Glutamatergic neuron (in vitro differentiated cells): Measurements from ENCODE around the gene CD1E. TPM values are rescaled to one million over a fixed set of nuclear protein-coding genes. Genes with fewer than 3 reads are reported as not detected.
"Not testable (repeated sequence)": the region's sequence is repeated elsewhere in the genome, so short reads cannot be mapped to it uniquely, and the experiment has no call there.

Experiments
- DNase-seq: peaks from one replicate; pipeline ENCODE4 v3.0.0; 2022
- H3K27ac Mint-ChIP-seq: one replicate; pipeline ENCODE4 v1.8.0; 2020; ENCODE audit warnings: mild to moderate bottlenecking, mixed read lengths, inconsistent platforms; ENCODE audit not compliant: unreplicated experiment
- H3K27me3 Mint-ChIP-seq: one replicate; pipeline ENCODE4 v1.8.0; 2020; ENCODE audit warnings: mild to moderate bottlenecking, moderate library complexity, mixed read lengths, inconsistent platforms; ENCODE audit not compliant: unreplicated experiment
- H3K36me3 Mint-ChIP-seq: one replicate; pipeline ENCODE4 v1.8.0; 2020; ENCODE audit warnings: mild to moderate bottlenecking, mixed read lengths, inconsistent platforms; ENCODE audit not compliant: unreplicated experiment
- H3K4me1 Mint-ChIP-seq: one replicate; pipeline ENCODE4 v1.8.0; 2020; ENCODE audit warnings: mild to moderate bottlenecking, low read depth, mixed read lengths, inconsistent platforms; ENCODE audit not compliant: unreplicated experiment
- H3K4me3 Mint-ChIP-seq: one replicate; pipeline ENCODE4 v1.8.0; 2020; ENCODE audit warnings: mild to moderate bottlenecking, mixed read lengths, inconsistent platforms; ENCODE audit not compliant: unreplicated experiment
- H3K9me3 Mint-ChIP-seq: one replicate; pipeline ENCODE4 v1.8.0; 2020; ENCODE audit warnings: mild to moderate bottlenecking, moderate library complexity, mixed read lengths, inconsistent platforms; ENCODE audit not compliant: unreplicated experiment
- CTCF ChIP-seq: fragments of 200-600 bp; sonication (generic); IDR thresholded peaks from one replicate; pipeline ENCODE4 v1.5.0; 2021; ENCODE audit not compliant: partially characterized antibody, unreplicated experiment
- total RNA-seq: library from RNA; stranded (reverse); fragmentation: NEBNext Ultra II Directional; extraction: Animal tissue kit (Norgen Biotek cat#: 25700); gene quantifications from one replicate; pipeline ENCODE4 v1.2.1, GENCODE V29; 2021; ENCODE audit not compliant: unreplicated experiment

The CD1E gene
- total RNA-seq, 1 donor from 2014 or later = not detected

GRCh38 chr1:158362941-158363340 lies 9.2 kb downstream of the CD1E start:
- H3K4me1 Mint-ChIP-seq = no peaks in the 10 kb centered on the region

GRCh38 chr1:158366783-158367182 lies 13.1 kb downstream of the CD1E start:
- peaks cover 4% of the 10 kb centered on the region for H3K27me3 Mint-ChIP-seq
- no peaks in the 10 kb centered on the region for H3K4me1 Mint-ChIP-seq
- H3K36me3 Mint-ChIP-seq = peaks cover 5% of the 10 kb centered on the region
- H3K4me3 Mint-ChIP-seq = no peak overlapping the region
- DNase-seq = no peak
- H3K27ac Mint-ChIP-seq = no peak overlapping the region
- TF ChIP-seq CTCF = no peak
- peaks cover 6% of the 10 kb centered on the region for H3K9me3 Mint-ChIP-seq

More at GRCh38 chr1:158362941-158363340, 9.2 kb downstream of the CD1E start:
- Mint-ChIP-seq H3K9me3 (peaks cover 2% of the 10 kb centered on the region), H3K27me3 (peaks cover 2% of the 10 kb centered on the region), H3K36me3 (peaks cover 5% of the 10 kb centered on the region), H3K27ac (no peak overlapping the region), H3K4me3 (no peak overlapping the region)
- TF ChIP-seq CTCF = no peak
- DNase-seq = no peak

GRCh38 chr1:158371188-158371953 lies 17.7 kb downstream of the CD1E start:
- peaks cover 4% of the 10 kb centered on the region for H3K27me3 Mint-ChIP-seq
- H3K9me3 Mint-ChIP-seq = peaks cover 7% of the 10 kb centered on the region
- H3K36me3 Mint-ChIP-seq = peaks cover 5% of the 10 kb centered on the region
- H3K4me1 Mint-ChIP-seq = no peaks in the 10 kb centered on the region
- no peak overlapping the region for H3K4me3 Mint-ChIP-seq
- no peak for DNase-seq
- H3K27ac Mint-ChIP-seq = no peak overlapping the region
- no peak for TF ChIP-seq CTCF

GRCh38 chr1:158374101-158374500 lies 20.4 kb downstream of the CD1E start:
- H3K27me3 Mint-ChIP-seq = not testable (repeated sequence)

GRCh38 chr1:158374860-158375259 lies 21.2 kb downstream of the CD1E start:
- H3K9me3 Mint-ChIP-seq = peaks cover 5% of the 10 kb centered on the region
- no peak overlapping the region for H3K27ac Mint-ChIP-seq
- H3K27me3 Mint-ChIP-seq = peaks cover 4% of the 10 kb centered on the region
- peaks cover 4% of the 10 kb centered on the region for H3K36me3 Mint-ChIP-seq
- H3K4me1 Mint-ChIP-seq = no peaks in the 10 kb centered on the region
- TF ChIP-seq CTCF = no peak
- no peak for DNase-seq
- H3K4me3 Mint-ChIP-seq = no peak overlapping the region

More at GRCh38 chr1:158374101-158374500, 20.4 kb downstream of the CD1E start:
- not testable (repeated sequence) for H3K4me1 Mint-ChIP-seq, H3K27ac Mint-ChIP-seq, DNase-seq, H3K4me3 Mint-ChIP-seq, H3K9me3 Mint-ChIP-seq, H3K36me3 Mint-ChIP-seq
